ENCODE results near the gene KRTAP22-1.

Gene KRTAP22-1

GRCh38 chr21:30600787-30601186 is at the start of gene KRTAP22-1:
Gene KRTAP22-1 (plus strand): TSS chr21:30601087.
- DNase-seq: no peak

- no peak for DNase-seq
Measured at GRCh38 chr21:30552782-30553181, 48.1 kb upstream of the KRTAP22-1 start.

GRCh38 chr21:30555095-30555494 is 45.8 kb upstream of the KRTAP22-1 start:
- no peak for DNase-seq

DNA sequence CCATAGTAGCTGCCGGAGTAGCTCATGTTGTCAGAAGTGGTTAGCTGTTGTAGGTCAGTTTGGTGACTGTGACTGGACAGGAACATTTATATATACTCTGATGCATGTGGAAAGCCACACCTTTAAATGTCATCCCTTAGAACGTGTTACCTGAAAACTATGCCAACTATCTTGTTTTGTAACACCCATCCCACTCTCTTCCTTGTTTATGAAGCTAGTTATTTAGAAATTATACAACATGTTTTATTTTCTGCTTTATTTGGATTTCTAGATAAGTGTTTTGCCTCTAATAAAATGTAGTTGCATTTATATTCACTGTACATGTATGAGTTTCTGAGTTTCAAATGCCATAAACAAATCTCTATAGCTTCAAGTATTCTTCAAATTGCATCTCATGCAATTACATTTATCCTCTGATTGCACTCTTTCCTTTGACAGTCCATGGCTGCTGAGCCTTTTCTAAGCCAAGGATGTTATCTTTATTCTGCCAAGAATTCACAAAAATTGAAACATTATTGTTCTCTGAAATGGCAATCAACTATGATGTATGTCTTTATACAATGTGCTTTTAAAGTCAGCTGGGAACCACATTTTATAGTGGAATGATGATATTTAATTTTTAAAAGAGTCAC is 39.5 kb upstream of the KRTAP22-1 start, which contains the start of gene KRTAP19-7:
Gene KRTAP19-7, minus strand, starts transcription at position 51 of the 632 bp plus-strand sequence. Its CDS starts 25 bp downstream, at position 26.
- DNase-seq: no peak

- no peak for DNase-seq
Measured at GRCh38 chr21:30561957-30562356, 38.9 kb upstream of the KRTAP22-1 start.

GRCh38 chr21:30563072-30563471 is 37.8 kb upstream of the KRTAP22-1 start:
- DNase-seq: no peak

- DNase-seq: no peak
Measured at GRCh38 chr21:30563630-30564029, 37.3 kb upstream of the KRTAP22-1 start.

DNA sequence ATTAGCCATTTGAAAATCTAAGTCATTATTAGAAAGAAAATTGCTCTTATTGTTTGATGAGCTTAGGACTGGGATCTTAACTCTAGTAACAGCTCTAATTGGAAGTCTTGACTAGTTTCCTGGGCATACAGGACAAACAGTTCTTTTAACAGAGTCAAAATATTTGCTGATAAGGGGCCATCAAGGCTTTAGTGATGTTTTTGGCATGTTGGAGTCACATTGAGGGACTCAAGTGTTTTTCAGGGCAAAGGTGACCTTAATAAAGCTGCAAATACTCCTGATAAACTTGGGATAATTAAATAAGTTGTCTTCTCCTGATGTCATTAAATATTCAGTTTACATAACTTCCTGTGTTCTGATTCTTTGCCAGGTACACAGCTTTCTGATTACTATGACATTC is 33.3 kb upstream of the KRTAP22-1 start:
- DNase-seq: no peak

DNA sequence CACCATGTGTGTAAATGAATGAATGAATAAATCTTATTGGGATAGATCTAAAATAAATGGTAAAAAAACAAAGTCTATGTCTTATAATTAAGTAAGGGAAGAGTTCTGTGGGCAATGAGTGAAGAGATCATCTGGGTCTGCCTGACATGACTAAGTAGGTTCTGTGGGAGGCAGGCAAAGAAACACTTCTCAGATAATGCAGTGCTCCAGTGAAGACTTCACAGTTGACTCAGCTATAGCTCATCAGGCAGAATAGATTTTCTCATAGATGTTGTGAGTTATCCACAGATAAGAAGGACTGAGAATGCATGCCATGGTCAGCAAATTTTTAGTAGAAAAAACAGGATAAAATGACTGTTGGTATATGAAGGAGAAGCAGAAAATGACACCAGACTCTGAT is 23.1 kb upstream of the KRTAP22-1 start:
- DNase-seq: no peak

- DNase-seq: no peak
Measured at GRCh38 chr21:30579346-30579745, 21.5 kb upstream of the KRTAP22-1 start.

DNA sequence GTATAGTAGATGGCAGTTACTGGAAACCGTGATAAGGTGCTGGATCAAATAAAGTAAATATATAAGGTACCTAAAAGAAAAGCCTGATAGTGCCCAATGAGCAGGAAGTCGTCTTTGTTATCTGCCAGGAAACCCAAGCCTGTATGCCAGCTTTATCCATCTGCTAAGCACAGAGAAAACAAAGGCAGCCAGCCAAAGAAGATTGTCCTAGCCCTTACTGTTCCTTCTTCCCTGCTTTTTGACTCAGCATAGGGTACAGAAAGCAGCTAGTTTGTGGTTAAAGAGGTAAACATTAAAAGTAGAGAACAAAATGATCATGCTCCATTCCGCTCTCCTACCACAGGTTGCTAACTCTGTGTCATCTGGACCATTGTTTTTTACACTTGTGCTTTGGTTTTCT is 20.8 kb upstream of the KRTAP22-1 start:
- DNase-seq: no peak

- DNase-seq: no peak
Measured at GRCh38 chr21:30582870-30583269, 18.0 kb upstream of the KRTAP22-1 start.

DNA sequence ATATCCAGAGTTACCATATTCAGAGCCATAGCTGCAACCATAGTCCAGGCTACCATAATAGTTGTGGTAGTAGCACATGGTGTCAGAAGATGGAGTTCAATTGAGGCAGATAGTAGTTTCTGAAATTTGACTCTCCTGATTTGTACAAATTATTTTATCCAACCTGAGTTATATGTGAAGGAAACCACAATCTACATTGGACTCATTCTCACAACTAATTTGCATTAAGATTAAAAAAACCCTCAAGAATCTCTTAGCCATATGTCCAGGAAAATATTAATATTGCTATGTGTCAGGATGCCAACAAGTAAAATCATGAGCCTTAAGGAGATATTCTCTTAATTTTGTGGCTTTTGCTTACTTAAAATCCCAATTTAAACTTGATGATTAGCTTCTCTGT is 10.6 kb upstream of the KRTAP22-1 start, which contains the start of gene KRTAP22-2:
Gene KRTAP22-2, minus strand, starts transcription at position 101 of the 400 bp plus-strand sequence.
- DNase-seq: no peak

- no peak for DNase-seq
Measured at GRCh38 chr21:30592140-30592539, 8.7 kb upstream of the KRTAP22-1 start, which contains the start of gene KRTAP6-3. Gene KRTAP6-3 (plus strand): TSS chr21:30592440. CDS start chr21:30592446, 6 bp downstream.

- DNase-seq: no peak
Measured at GRCh38 chr21:30598802-30599201, 2.1 kb upstream of the KRTAP22-1 start, which contains the start of gene KRTAP6-2. Gene KRTAP6-2 (minus strand): TSS chr21:30598902. CDS start chr21:30598874, 28 bp downstream.

DNA sequence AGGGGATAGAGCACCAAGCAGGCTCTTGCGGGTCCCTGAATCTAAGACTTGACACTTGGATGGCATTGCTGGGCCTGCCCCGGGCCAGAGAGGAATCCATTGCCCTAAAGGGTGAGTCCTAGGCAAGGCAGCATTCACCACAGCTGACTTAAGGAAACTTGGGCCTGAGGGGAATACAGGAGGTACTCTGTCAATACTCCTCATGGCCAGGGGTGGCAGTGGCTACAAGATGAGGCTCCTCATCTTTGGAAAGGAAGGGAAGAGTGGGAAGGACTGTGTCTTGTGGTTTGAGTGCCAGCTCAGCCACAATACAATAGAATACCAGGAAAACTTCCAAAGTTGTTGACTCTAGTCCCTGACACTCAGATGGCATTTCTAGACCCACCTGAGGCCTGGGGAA is 5.1 kb downstream of the KRTAP22-1 start:
- DNase-seq: no peak

DNA sequence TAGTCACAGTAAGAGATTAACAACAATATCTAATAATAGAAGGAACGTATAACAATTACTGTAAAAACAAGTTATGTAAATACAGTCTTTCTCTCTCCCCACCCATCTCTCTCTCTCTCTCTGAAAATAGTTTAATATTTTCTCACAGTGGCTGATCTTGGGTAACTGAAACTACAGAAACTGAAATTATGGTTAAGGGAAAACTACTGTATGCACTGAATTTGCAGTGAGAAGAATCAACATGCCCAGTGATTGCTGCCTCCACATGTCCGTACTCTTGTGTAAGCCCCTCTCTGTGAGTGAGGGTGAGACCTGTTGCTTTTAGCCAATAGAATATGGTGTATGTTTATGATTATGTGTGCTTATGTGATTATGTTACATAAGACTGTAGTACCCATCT is 11.2 kb downstream of the KRTAP22-1 start:
- DNase-seq: no peak

DNA sequence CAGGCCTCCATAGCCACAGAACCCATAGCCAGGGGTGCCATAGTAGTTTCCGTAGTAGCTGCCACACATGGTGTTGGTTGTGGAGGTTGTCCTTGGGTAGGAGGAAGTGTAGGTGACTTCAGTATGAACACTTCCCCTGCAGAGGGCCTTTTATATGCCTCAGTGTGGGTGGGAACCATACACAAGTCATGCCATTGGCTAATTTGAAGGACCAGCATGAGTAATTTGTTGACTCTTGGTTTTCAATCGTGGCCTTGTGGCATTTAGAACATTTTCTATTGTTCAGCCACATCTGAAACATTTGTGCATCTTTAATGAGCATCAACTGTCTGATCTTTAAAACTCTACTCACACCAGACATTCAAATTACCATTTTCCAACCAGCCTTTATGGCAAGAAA is 12.9 kb downstream of the KRTAP22-1 start, which contains the start of gene KRTAP6-1:
Gene KRTAP6-1, minus strand, starts transcription at position 95 of the 400 bp plus-strand sequence. Its CDS starts 26 bp downstream, at position 69.
- no peak for DNase-seq

- DNase-seq: no peak
Measured at GRCh38 chr21:30615199-30615598, 14.3 kb downstream of the KRTAP22-1 start.

DNA sequence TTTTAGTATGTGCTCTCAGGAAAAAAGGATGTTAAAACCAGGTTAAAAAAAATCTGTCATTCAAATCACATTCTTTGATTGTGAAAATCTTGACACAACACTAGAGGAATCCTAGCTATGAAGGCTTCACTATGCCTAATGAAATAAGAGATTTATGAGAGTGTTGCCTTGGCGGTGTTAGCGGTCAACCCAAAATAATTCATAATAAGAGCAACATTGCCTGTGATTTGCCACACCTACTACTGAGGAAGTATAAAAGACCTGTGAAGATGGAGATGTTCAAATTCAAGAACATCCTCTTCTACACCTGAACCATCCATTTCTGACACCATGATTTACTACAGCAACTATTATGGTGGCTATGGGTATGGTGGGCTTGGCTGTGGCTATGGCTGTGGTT is 15.2 kb downstream of the KRTAP22-1 start, which contains the start of gene KRTAP20-1:
Gene KRTAP20-1, plus strand, starts transcription at position 301 of the 400 bp plus-strand sequence. Its CDS starts 30 bp downstream, at position 331.
- no peak for DNase-seq

- no peak for DNase-seq
Measured at GRCh38 chr21:30620080-30620479, 19.2 kb downstream of the KRTAP22-1 start.

DNA sequence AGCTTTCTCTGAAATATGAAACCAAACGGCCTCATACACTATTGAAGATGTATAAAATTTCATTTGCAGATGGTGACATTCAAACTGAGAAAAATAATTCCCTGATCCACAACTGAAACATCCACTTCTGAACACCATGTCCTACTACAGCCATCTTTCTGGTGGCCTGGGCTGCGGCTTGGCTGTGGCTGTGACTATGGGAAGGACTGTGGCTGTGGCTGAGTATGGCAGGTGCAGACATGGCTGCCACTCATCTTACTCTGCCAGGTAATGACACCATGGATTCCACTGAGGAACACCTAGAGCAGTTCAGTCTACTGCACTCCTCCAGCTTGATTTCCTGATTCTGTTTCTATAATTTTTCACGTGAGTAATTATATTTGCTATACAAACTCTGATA is 19.6 kb downstream of the KRTAP22-1 start, which contains the start of gene KRTAP20-4:
Gene KRTAP20-4, plus strand, starts transcription at position 106 of the 400 bp plus-strand sequence.
- no peak for DNase-seq

DNA sequence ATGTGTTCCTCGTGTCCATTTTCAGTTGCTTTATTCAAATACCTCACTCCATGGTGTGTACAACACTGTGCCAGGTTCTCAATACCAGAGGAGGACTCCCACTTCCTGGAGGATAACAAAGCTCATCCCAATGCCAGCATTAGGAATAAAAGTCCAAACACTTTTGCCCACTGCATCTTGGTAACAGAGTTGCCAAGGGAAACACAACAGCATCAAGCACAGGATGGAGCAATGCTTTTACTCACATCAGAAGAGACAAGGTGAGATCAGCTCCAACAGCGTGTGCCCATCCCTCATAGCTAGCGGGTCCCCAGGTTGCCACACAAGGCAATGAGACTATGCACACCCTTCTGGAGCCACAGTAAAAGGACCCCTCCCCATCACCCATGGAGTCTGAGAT is 22.5 kb downstream of the KRTAP22-1 start:
- no peak for DNase-seq

- no peak for DNase-seq
Measured at GRCh38 chr21:30625449-30626165, 24.7 kb downstream of the KRTAP22-1 start.

All from stimulated activated CD4-positive, alpha-beta T cell treated with anti-CD3 and anti-CD28 coated beads, Interleukin-4, amount 100 ng/mL, for 4 hours (primary cell).